Kidney (tissue), 22 donors: ENCODE data around the gene ATG101. TPM values are rescaled to one million over a fixed set of nuclear protein-coding genes. Genes with fewer than 3 reads are reported as not detected.

Experiments used
- DNase-seq, 5 donors: peaks; one replicate each; pipeline ENCODE4 v3.0.0-alpha.2; 2013 to 2020
- FAIRE-seq: peaks from 2 replicates; lab custom pipeline; 2012; peaks lifted over from hg19 to GRCh38; lab: Jason Lieb, UNC
- H3K27ac ChIP-seq, 2 donors: one replicate each; pipeline ENCODE4 v1.7.0; 2013; ENCODE audit warnings: low read depth in 2 of 2, low read length in 2 of 2, inconsistent platforms in 1 of 2
- H3K27me3 ChIP-seq: one replicate; pipeline ENCODE4 v1.7.1; 2013; ENCODE audit warnings: low read length, inconsistent platforms; ENCODE audit not compliant: control insufficient read depth, insufficient read depth
- H3K36me3 ChIP-seq, 3 donors: one replicate each; pipeline versions ENCODE4 v1.7.0 to v1.7.1; 2013; ENCODE audit warnings: low read length in 3 of 3, control low read depth in 1 of 3, inconsistent platforms in 1 of 3; ENCODE audit not compliant: insufficient read depth in 3 of 3, control insufficient read depth in 2 of 3
- H3K4me1 ChIP-seq, 3 donors: one replicate each; pipeline versions ENCODE4 v1.7.0 to v1.7.1; 2013; ENCODE audit warnings: low read length in 3 of 3, inconsistent platforms in 1 of 3, low read depth in 1 of 3; ENCODE audit not compliant: control insufficient read depth in 2 of 3, insufficient read depth in 2 of 3
- H3K4me3 ChIP-seq, 3 donors: one replicate each; pipeline versions ENCODE4 v1.7.0 to v1.8.1; 2013; ENCODE audit warnings: low read length in 3 of 3, control low read depth in 1 of 3, inconsistent platforms in 1 of 3
- H3K9ac ChIP-seq, 3 donors: one replicate each; pipeline versions ENCODE4 v1.7.0 to v1.7.1; 2013; ENCODE audit warnings: low read length in 3 of 3, control low read depth in 1 of 3, inconsistent platforms in 1 of 3
- H3K9me3 ChIP-seq, 3 donors: one replicate each; pipeline versions ENCODE4 v1.7.0 to v1.7.1; 2013; ENCODE audit warnings: low read length in 3 of 3, control low read depth in 1 of 3, inconsistent platforms in 1 of 3; ENCODE audit not compliant: control insufficient read depth in 2 of 3, insufficient read depth in 1 of 3
- intact Hi-C: fragments of 100-400 bp; cut with DNase I; formaldehyde crosslinking; loops from one replicate; pipeline ENCODE4 v1.11.1; 2022
- long read RNA-seq, 10 donors: library from polyadenylated mRNA in 1 of 10; unstranded in 1 of 10; transcript quantifications; one replicate each; pipeline ENCODE4 v2.0.0 and lab custom pipeline, GENCODE V29; 2021 to 2026
- polyA plus RNA-seq: library from polyadenylated mRNA; stranded (reverse); fragments of 350-450 nt; fragmentation: Illumina TruSeq; extraction: RNeasy Lipid Tissue Mini Kit (QIAGEN cat#74804); gene quantifications from one replicate; pipeline ENCODE4 v1.2.3, GENCODE V29; 2014; ENCODE audit warnings: low read depth, low replicate concordance; ENCODE audit not compliant: insufficient read depth
- total RNA-seq: library from RNA; stranded (reverse); fragmentation: NEBNext Ultra II Directional; extraction: Animal tissue kit (Norgen Biotek cat#: 25700); gene quantifications from one replicate; pipeline ENCODE4 v1.2.1, GENCODE V29; 2021
- TF ChIP-seq, protein P1 (sequence below): IDR thresholded peaks from 3 replicates; pipeline ENCODE4 v1.5.1; 2012; ENCODE audit warnings: mild to moderate bottlenecking, moderate library complexity, borderline replicate concordance; ENCODE audit not compliant: insufficient read depth; ENCODE audit errors: extremely low read depth
- donor health status: control.
- donor health status: control.
- donor health status: control.
- donor health status: control.
- donor health status: control.
- donor health status: DM: yes; HTN: yes; CAD: no.
- donor health status: Normal renal cell carcinoma (clear cell type).

ATG101 gene, protein sequence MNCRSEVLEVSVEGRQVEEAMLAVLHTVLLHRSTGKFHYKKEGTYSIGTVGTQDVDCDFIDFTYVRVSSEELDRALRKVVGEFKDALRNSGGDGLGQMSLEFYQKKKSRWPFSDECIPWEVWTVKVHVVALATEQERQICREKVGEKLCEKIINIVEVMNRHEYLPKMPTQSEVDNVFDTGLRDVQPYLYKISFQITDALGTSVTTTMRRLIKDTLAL
- total RNA-seq (32.1 TPM), polyA plus RNA-seq (53.0 TPM)
- long read RNA-seq, donor 1, transcript ATG101-201 (4 exons, 1,439 nt) = major isoform, 10 of 11 reads
- long read RNA-seq, donor 1, partial matches to known transcripts = 0 of 11 reads
- long read RNA-seq, donor 1, other reads (novel, unspliced or antisense) = 0 of 11 reads
- long read RNA-seq, donor 2, transcript ATG101-201 (4 exons, 1,439 nt) = major isoform, 11 of 13 reads
- long read RNA-seq, donor 2, partial matches to known transcripts = 0 of 13 reads
- long read RNA-seq, donor 2, other reads (novel, unspliced or antisense) = 0 of 13 reads
- long read RNA-seq, donor 3, transcript ATG101-201 (4 exons, 1,439 nt) = major isoform, 15 of 19 reads
- long read RNA-seq, donor 3, partial matches to known transcripts = 0 of 19 reads
- long read RNA-seq, donor 3, other reads (novel, unspliced or antisense) = 0 of 19 reads
- long read RNA-seq, donor 4, transcript ATG101-201 (4 exons, 1,439 nt) = major isoform, 16 of 19 reads
- long read RNA-seq, donor 4, partial matches to known transcripts = 0 of 19 reads
- long read RNA-seq, donor 4, other reads (novel, unspliced or antisense) = 0 of 19 reads
- long read RNA-seq, donor 5, partial matches to known transcripts = 0 of 1 reads
- long read RNA-seq, donor 5, other reads (novel, unspliced or antisense) = 0 of 1 reads
- long read RNA-seq, donor 6, transcript ATG101-201 (4 exons, 1,439 nt) = major isoform, 13 of 13 reads
- long read RNA-seq, donor 6, partial matches to known transcripts = 0 of 13 reads
- long read RNA-seq, donor 6, other reads (novel, unspliced or antisense) = 0 of 13 reads
- long read RNA-seq, donor 7, transcript ATG101-201 (4 exons, 1,439 nt) = major isoform, 44 of 53 reads
- long read RNA-seq, donor 7, partial matches to known transcripts = 3 of 53 reads
- long read RNA-seq, donor 7, other reads (novel, unspliced or antisense) = 4 of 53 reads
- long read RNA-seq, donor 8, transcript ATG101-201 (4 exons, 1,439 nt) = major isoform, 5 of 6 reads
- long read RNA-seq, donor 8, partial matches to known transcripts = 0 of 6 reads
- long read RNA-seq, donor 8, other reads (novel, unspliced or antisense) = 0 of 6 reads
- long read RNA-seq, donor 9, transcript ATG101-201 (4 exons, 1,439 nt) = major isoform, 9 of 11 reads
- long read RNA-seq, donor 9, partial matches to known transcripts = 0 of 11 reads
- long read RNA-seq, donor 9, other reads (novel, unspliced or antisense) = 0 of 11 reads
- long read RNA-seq, donor 10, transcript ATG101-201 (4 exons, 1,439 nt) = major isoform, 7 of 9 reads
- long read RNA-seq, donor 10, partial matches to known transcripts = 0 of 9 reads
- long read RNA-seq, donor 10, other reads (novel, unspliced or antisense) = 0 of 9 reads

DNA sequence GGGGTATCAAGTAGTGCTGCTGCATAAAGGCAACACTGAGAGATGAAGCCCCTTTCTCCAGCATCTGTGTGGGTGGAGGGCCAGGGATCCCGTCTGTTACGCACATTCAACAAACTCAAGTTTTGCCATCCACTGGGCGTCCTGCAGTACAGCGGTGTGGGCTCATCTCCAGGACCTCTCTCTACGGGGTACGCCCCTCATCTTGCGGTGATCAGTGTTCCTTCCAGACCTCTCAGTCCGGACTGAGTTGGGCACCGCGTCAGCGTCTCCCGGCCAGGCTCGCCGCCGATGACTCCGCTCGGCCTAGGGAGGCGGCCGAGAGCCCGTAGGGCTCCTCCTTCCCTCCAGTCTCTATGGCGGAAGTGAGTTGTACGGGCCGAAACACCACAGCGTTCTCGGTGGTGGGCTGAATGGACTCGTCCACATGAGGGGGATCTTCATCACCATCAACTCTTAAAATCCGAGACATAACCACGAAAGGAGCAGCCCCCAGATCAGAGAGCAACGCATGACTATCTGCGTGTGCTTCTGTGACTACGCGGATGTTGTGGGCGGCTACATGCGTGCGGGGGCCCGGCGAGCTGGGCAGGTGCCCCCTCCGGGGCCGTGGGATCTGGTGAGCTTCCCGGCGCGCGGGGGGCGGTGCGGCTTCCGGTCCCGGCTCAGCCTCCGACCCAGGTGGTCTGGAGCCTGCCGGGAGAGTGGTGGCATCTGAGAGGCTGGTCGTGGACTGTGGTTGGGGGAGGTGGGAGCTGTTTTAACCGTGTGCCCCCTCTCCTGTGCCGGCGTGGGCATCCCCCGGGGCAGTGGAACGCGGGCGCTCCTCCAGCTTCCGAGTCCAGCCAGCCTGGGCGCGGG lies at the start of gene ATG101:
Gene ATG101, plus strand, starts transcription at position 652 of the 858 bp plus-strand sequence. CDS start 3,673 bp downstream, outside the sequence.
- Histone ChIP-seq H3K36me3 (peaks cover 0 to 16% (median 7%) of the 10 kb centered on the region in 3 donors), H3K9me3 (no peaks in the 10 kb centered on the region), H3K4me3 (peak within 1 kb of the TSS; percentile 87 to 90 (median 88)), H3K27ac (peak within 1 kb of the TSS; percentile 82 to 95), H3K4me1 (peaks cover 3 to 22% (median 19%) of the 10 kb centered on the region in 3 donors), H3K27me3 (no peaks in the 10 kb centered on the region), H3K9ac (peak within 1 kb of the TSS; percentile 81 to 94 (median 93))
- TF ChIP-seq, protein P1, sequence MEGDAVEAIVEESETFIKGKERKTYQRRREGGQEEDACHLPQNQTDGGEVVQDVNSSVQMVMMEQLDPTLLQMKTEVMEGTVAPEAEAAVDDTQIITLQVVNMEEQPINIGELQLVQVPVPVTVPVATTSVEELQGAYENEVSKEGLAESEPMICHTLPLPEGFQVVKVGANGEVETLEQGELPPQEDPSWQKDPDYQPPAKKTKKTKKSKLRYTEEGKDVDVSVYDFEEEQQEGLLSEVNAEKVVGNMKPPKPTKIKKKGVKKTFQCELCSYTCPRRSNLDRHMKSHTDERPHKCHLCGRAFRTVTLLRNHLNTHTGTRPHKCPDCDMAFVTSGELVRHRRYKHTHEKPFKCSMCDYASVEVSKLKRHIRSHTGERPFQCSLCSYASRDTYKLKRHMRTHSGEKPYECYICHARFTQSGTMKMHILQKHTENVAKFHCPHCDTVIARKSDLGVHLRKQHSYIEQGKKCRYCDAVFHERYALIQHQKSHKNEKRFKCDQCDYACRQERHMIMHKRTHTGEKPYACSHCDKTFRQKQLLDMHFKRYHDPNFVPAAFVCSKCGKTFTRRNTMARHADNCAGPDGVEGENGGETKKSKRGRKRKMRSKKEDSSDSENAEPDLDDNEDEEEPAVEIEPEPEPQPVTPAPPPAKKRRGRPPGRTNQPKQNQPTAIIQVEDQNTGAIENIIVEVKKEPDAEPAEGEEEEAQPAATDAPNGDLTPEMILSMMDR = peak; percentile 88
- intact Hi-C loops = loop anchor here (10.0 kb wide), 1 partner anchor 45 kb away; no protein-coding TSS in a partner anchor
- FAIRE-seq = no peak
- DNase-seq = peak; percentile 93 to 98 (median 95)

DNA sequence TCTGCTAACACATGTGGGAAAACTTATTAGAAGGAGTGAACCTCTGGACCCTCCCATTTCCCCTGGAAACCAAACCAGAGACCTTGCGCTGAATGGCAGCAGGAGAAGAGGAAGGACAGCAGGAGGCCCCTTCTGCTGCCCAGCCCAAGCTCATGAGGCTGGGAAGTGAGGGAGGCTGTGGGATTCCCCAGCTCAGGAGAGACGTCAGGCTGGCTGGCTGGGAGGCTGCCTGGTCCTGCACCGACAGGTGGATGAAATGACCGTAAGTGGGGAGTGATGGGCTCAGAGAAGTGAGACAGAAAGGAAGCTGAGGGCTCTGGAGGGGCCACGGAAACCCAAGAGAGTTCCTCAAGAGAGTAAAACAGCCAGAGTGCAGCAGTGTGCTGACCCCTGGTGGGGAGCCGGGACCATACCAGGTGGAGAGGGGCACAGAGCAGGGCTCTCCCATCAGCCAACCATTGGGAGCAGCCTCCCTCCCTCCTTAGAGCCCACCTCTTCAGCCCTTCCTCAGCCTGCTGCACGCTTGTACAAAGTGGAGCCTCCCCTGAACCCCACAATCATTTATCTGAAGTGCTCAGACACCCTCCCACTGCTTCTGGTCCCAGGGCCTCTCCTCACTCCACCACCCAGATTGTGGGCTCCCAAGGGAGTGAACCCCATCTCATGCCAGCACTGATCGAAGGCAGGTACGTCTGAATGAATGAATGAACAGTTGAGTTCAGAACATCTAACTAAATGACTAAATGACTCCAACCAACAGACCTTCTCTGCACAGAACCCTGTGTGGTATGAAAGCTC lies 49.0 kb upstream of the ATG101 start:
- intact Hi-C loops = loop anchor here (10.0 kb wide), 1 partner anchor 54 kb away; the partner anchor contains the start of gene SMIM41
- TF ChIP-seq, protein P1 = peak; percentile 60
- no peaks in the 10 kb centered on the region for H3K9me3 ChIP-seq
- no peak overlapping the region for H3K9ac ChIP-seq
- no peaks in the 10 kb centered on the region for H3K36me3 ChIP-seq
- FAIRE-seq = no peak
- H3K27me3 ChIP-seq = no peaks in the 10 kb centered on the region
- peak; percentile 74 to 84 (median 82) for DNase-seq
- no peak overlapping the region for H3K27ac ChIP-seq
- H3K4me3 ChIP-seq = no peak overlapping the region
- H3K4me1 ChIP-seq = peaks cover 0 to 6% (median 6%) of the 10 kb centered on the region in 3 donors
